ENCODE results near the gene GYPB.
"Not testable (repeated sequence)": the region's sequence is repeated elsewhere in the genome, so short reads cannot be mapped to it uniquely, and the experiment has no call there.

GYPB gene

GRCh38 chr4:144008602-144009001 is 10.6 kb downstream of the GYPB start:
- DNase-seq: not testable (repeated sequence)

GRCh38 chr4:144007960-144008359 is 11.2 kb downstream of the GYPB start:
- not testable (repeated sequence) for DNase-seq

- DNase-seq: not testable (repeated sequence)
Measured at GRCh38 chr4:144006200-144006803, 12.9 kb downstream of the GYPB start.

- DNase-seq: not testable (repeated sequence)
Measured at GRCh38 chr4:144005558-144005953, 13.6 kb downstream of the GYPB start.

GRCh38 chr4:144004868-144005557 is 14.2 kb downstream of the GYPB start:
- DNase-seq: not testable (repeated sequence)

GRCh38 chr4:144003890-144004265 is 15.3 kb downstream of the GYPB start:
- DNase-seq: not testable (repeated sequence)

- not testable (repeated sequence) for DNase-seq
Measured at GRCh38 chr4:144003205-144003889, 15.8 kb downstream of the GYPB start.

- DNase-seq: not testable (repeated sequence)
Measured at GRCh38 chr4:144000331-144000995, 18.7 kb downstream of the GYPB start.

- DNase-seq: not testable (repeated sequence)
Measured at GRCh38 chr4:143996193-143996592, 23.0 kb downstream of the GYPB start.

- not testable (repeated sequence) for DNase-seq
Measured at GRCh38 chr4:143991761-143992160, 27.4 kb downstream of the GYPB start.

- DNase-seq: not testable (repeated sequence)
Measured at GRCh38 chr4:143990717-143991116, 28.5 kb downstream of the GYPB start.

GRCh38 chr4:143986180-143986579 is 33.0 kb downstream of the GYPB start:
- no peak for DNase-seq

- not testable (repeated sequence) for DNase-seq
Measured at GRCh38 chr4:143980776-143981175, 38.4 kb downstream of the GYPB start.

- not testable (repeated sequence) for DNase-seq
Measured at GRCh38 chr4:143975527-143975926, 43.7 kb downstream of the GYPB start.

- DNase-seq: not testable (repeated sequence)
Measured at GRCh38 chr4:143974021-143974420, 45.2 kb downstream of the GYPB start.

GRCh38 chr4:143961075-143961474 is 58.1 kb downstream of the GYPB start:
- no peak for DNase-seq

GRCh38 chr4:143955306-143955705 is 63.9 kb downstream of the GYPB start:
- DNase-seq: not testable (repeated sequence)

- DNase-seq: not testable (repeated sequence)
Measured at GRCh38 chr4:143951458-143951972, 67.7 kb downstream of the GYPB start.

- not testable (repeated sequence) for DNase-seq
Measured at GRCh38 chr4:143950967-143951366, 68.2 kb downstream of the GYPB start.

GRCh38 chr4:143950185-143950584 is 69.0 kb downstream of the GYPB start:
- not testable (repeated sequence) for DNase-seq

- DNase-seq: not testable (repeated sequence)
Measured at GRCh38 chr4:143947493-143947892, 71.7 kb downstream of the GYPB start.

Measured in activated CD4-positive, alpha-beta T cell treated with anti-CD3 and anti-CD28 coated beads, Interleukin-2, amount 50 U/mL, for 16 hours (primary cell).